Activated CD8-positive, alpha-beta memory T cell treated with anti-CD3 and anti-CD28 coated beads, Interleukin-2, amount 50 U/mL, for 24 hours (primary cell): ENCODE data around the gene SRPX.

ENCODE experiments used
- DNase-seq: peaks from one replicate; pipeline ENCODE4 v3.0.0-alpha.2; 2020; ENCODE audit errors: extremely low read depth

Gene SRPX

GRCh38 chrX:38138900-38139299, 81.8 kb downstream of the SRPX start:
- DNase-seq, result no peak

GRCh38 chrX:38138157-38138891, 82.3 kb downstream of the SRPX start:
- DNase-seq, result no peak

GRCh38 chrX:38129366-38129765, 91.3 kb downstream of the SRPX start:
- DNase-seq, result no peak

- no peak for DNase-seq
Observed at GRCh38 chrX:38127961-38128360, 92.7 kb downstream of the SRPX start.

GRCh38 chrX:38126179-38126578, 94.5 kb downstream of the SRPX start:
- DNase-seq, result no peak

GRCh38 chrX:38124000-38124399, 96.7 kb downstream of the SRPX start:
- DNase-seq, result no peak

- DNase-seq, result no peak
Observed at GRCh38 chrX:38117485-38117884, 103.2 kb downstream of the SRPX start.

GRCh38 chrX:38116706-38117105, 104.0 kb downstream of the SRPX start:
- no peak for DNase-seq

GRCh38 chrX:38112566-38112965, 108.1 kb downstream of the SRPX start:
- no peak for DNase-seq

GRCh38 chrX:38111196-38111595, 109.5 kb downstream of the SRPX start:
- no peak for DNase-seq

GRCh38 chrX:38110231-38110630, 110.4 kb downstream of the SRPX start:
- no peak for DNase-seq

- DNase-seq, result no peak
Observed at GRCh38 chrX:38109042-38109898, 111.4 kb downstream of the SRPX start.

GRCh38 chrX:38108364-38108763, 112.3 kb downstream of the SRPX start:
- DNase-seq, result no peak

GRCh38 chrX:38106991-38107655, 113.5 kb downstream of the SRPX start:
- DNase-seq, result no peak

GRCh38 chrX:38105216-38105725, 115.4 kb downstream of the SRPX start:
- no peak for DNase-seq

GRCh38 chrX:38103857-38104812, 116.5 kb downstream of the SRPX start:
- no peak for DNase-seq

GRCh38 chrX:38102875-38103274, 117.8 kb downstream of the SRPX start:
- no peak for DNase-seq

- DNase-seq, result no peak
Observed at GRCh38 chrX:38102240-38102639, 118.4 kb downstream of the SRPX start.

- no peak for DNase-seq
Observed at GRCh38 chrX:38099688-38100087, 121.0 kb downstream of the SRPX start.
